Adrenal gland (tissue), 12 donors: ENCODE measurements around the gene MAML2. TPM values are rescaled to one million over a fixed set of nuclear protein-coding genes. Genes with fewer than 3 reads are reported as not detected.

Experiments
- DNase-seq, 7 donors: peaks; one replicate each; pipeline ENCODE4 v3.0.0-alpha.2; 2019 to 2020
- H3K27ac ChIP-seq, 5 donors: fragments of 200-600 bp; sonication (generic) in 4 of 5; 1 replicate in 3 of 5; 2 replicates in 2 of 5; pipeline versions ENCODE4 v1.5.1 to v1.8.0; 2016 to 2020; ENCODE audit warnings: mild to moderate bottlenecking in 1 of 5
- H3K27me3 ChIP-seq: fragments of 200-600 bp; 2 replicates; pipeline ENCODE4 v1.8.0; 2021
- H3K36me3 ChIP-seq, 2 donors: fragments of 200-600 bp; replicated peaks in 1 of 2; 1 replicate in 1 of 2; 2 replicates in 1 of 2; pipeline versions ENCODE4 v1.5.1 to v1.8.0; 2018 to 2022
- H3K4me1 ChIP-seq, 2 donors: fragments of 200-600 bp; replicated peaks in 1 of 2; 1 replicate in 1 of 2; 2 replicates in 1 of 2; pipeline versions ENCODE4 v1.5.1 to v1.8.0; 2018 to 2021
- H3K4me3 ChIP-seq, 4 donors: fragments of 200-600 bp; sonication (generic) in 3 of 4; one replicate each; pipeline ENCODE4 v1.5.1; 2016 to 2018
- H3K9me3 ChIP-seq, 3 donors: fragments of 200-600 bp; sonication (generic) in 1 of 3; replicated peaks in 1 of 3; 1 replicate in 2 of 3; 2 replicates in 1 of 3; pipeline versions ENCODE4 v1.5.1 to v1.8.0; 2016 to 2021
- CTCF ChIP-seq, 6 experiments: fragments of 450-650 bp in 4 of 6; fragments of 200-600 bp in 2 of 6; sonication (generic) in 1 of 6; IDR thresholded peaks; 1 replicate in 5 of 6; 2 replicates in 1 of 6; pipeline versions ENCODE4 v1.5.1 to v1.8.0; 2016 to 2021; ENCODE audit warnings: antibody characterized with exemption in 6 of 6, mild to moderate bottlenecking in 2 of 6, moderate library complexity in 1 of 6
- POLR2A ChIP-seq, 2 donors: fragments of 450-650 bp; IDR thresholded peaks; one replicate each; pipeline ENCODE4 v1.6.1; 2017; ENCODE audit warnings: antibody characterized with exemption in 2 of 2, mild to moderate bottlenecking in 2 of 2, moderate library complexity in 1 of 2
- WGBS, 4 donors: extraction: QIAGEN DNeasy Blood & Tissue Kit in 2 of 4; methylation state at CpG; one replicate each; pipeline versions ENCODE4 v1.1.5 to v1.1.7; 2013 to 2017; 5-methylcytosine and 5-hydroxymethylcytosine counted together
- intact Hi-C, 2 donors: fragments of 100-400 bp; cut with DNase I; formaldehyde crosslinking; loops; one replicate each; pipeline versions ENCODE4 v1.14.1 to v1.15.0; 2022 to 2023
- polyA plus RNA-seq, 3 donors: library from polyadenylated mRNA; stranded (reverse); fragments of 200-250 nt in 2 of 3; fragments of 350-450 nt in 1 of 3; fragmentation: Illumina TruSeq in 1 of 3; extraction: RNeasy Lipid Tissue Mini Kit (QIAGEN cat#74804) in 1 of 3; gene quantifications; one replicate each; pipeline ENCODE4 v1.2.3, GENCODE V29; 2013 to 2014
- total RNA-seq, 9 donors: library from RNA; depleted of rRNA in 4 of 9; stranded (reverse); fragments of >200 nt in 4 of 9; fragments of 120-200 nt in 1 of 9; fragmentation: NEBNext Ultra II Directional in 1 of 9; extraction: Animal tissue kit (Norgen Biotek cat#: 25700) in 1 of 9; gene quantifications; one replicate each; pipeline versions ENCODE4 v1.1.0 to v1.2.4, GENCODE V29; 2013 to 2023
- donor health status: healthy with polysubstance abuse.
- donor health status: Bipolar disorder and iron deficiency.
- donor health status: DM: yes; HTN: yes; CAD: no.
- donor health status: DM: no; HTN: no; CAD: no.
- donor health status: DM: no; HTN: no; CAD: no.
- donor health status: DM: yes; HTN: yes; CAD: no.

MAML2 gene
- total and polyA plus RNA-seq, 12 donors = 1.4 to 19.4 (median 7.6) TPM

GRCh38 chr11:96313163-96313562, 29.8 kb downstream of the MAML2 start:
- intact Hi-C loops = no loop called here
- 72 to 86% (median 80%) methylated on average over 6 of the region's 6 CpGs for WGBS, 4 donors
- TF ChIP-seq POLR2A (IDR thresholded peaks at IDR 0.05) = no peak
- TF ChIP-seq CTCF (IDR thresholded peaks at IDR 0.05) = no peak
- DNase-seq = no peak
- no peaks in the 10 kb centered on the region for H3K36me3 ChIP-seq
- H3K4me3 ChIP-seq = no peak overlapping the region
- H3K9me3 ChIP-seq = no peaks in the 10 kb centered on the region
- H3K4me1 ChIP-seq = peaks cover 14 to 42% of the 10 kb centered on the region in 2 donors
- no peak overlapping the region for H3K27ac ChIP-seq
- H3K27me3 ChIP-seq = no peaks in the 10 kb centered on the region

GRCh38 chr11:96311120-96311568, 31.9 kb downstream of the MAML2 start:
- DNase-seq = no peak
- Histone ChIP-seq H3K36me3 (no peaks in the 10 kb centered on the region), H3K4me3 (no peak overlapping the region), H3K27me3 (no peaks in the 10 kb centered on the region), H3K27ac (no peak overlapping the region), H3K9me3 (no peaks in the 10 kb centered on the region), H3K4me1 (peaks cover 25 to 46% of the 10 kb centered on the region in 2 donors)
- intact Hi-C loops = no loop called here
- TF ChIP-seq CTCF (IDR thresholded peaks at IDR 0.05) = no peak
- no peak for TF ChIP-seq POLR2A (IDR thresholded peaks at IDR 0.05)
- WGBS, 4 donors = 49 to 62% (median 56%) methylated on average over 2 of the region's 2 CpGs

GRCh38 chr11:96310236-96310635, 32.8 kb downstream of the MAML2 start:
- no peaks in the 10 kb centered on the region for H3K9me3 ChIP-seq
- no peaks in the 10 kb centered on the region for H3K36me3 ChIP-seq
- peaks cover 24 to 43% of the 10 kb centered on the region in 2 donors for H3K4me1 ChIP-seq
- no peak for DNase-seq
- H3K27me3 ChIP-seq = no peaks in the 10 kb centered on the region
- no peak overlapping the region for H3K27ac ChIP-seq
- intact Hi-C loops = no loop called here
- WGBS, 4 donors = 75 to 93% (median 82%) methylated on average over 1 of the region's 1 CpG
- TF ChIP-seq CTCF (IDR thresholded peaks at IDR 0.05) (no peak), POLR2A (IDR thresholded peaks at IDR 0.05) (no peak)
- H3K4me3 ChIP-seq = no peak overlapping the region

GRCh38 chr11:96309643-96310017, 33.4 kb downstream of the MAML2 start:
- no peaks in the 10 kb centered on the region for H3K36me3 ChIP-seq
- no peak for DNase-seq
- intact Hi-C loops = no loop called here
- H3K27ac ChIP-seq = no peak overlapping the region
- no peak overlapping the region for H3K4me3 ChIP-seq
- no peaks in the 10 kb centered on the region for H3K9me3 ChIP-seq
- no peak for TF ChIP-seq POLR2A (IDR thresholded peaks at IDR 0.05)
- TF ChIP-seq CTCF (IDR thresholded peaks at IDR 0.05) = no peak
- peaks cover 18 to 38% of the 10 kb centered on the region in 2 donors for H3K4me1 ChIP-seq
- WGBS, 4 donors = 79 to 97% (median 93%) methylated on average over 5 of the region's 5 CpGs
- H3K27me3 ChIP-seq = no peaks in the 10 kb centered on the region
